Esophagus muscularis mucosa (tissue), 4 donors: ENCODE data around the gene REM1. TPM values are rescaled to one million over a fixed set of nuclear protein-coding genes. Genes with fewer than 3 reads are reported as not detected.
A peak's percentile ranks its signal among the peaks of the same experiment; 100 is the strongest.
"Not testable (repeated sequence)": the region's sequence is repeated elsewhere in the genome, so short reads cannot be mapped to it uniquely, and the experiment has no call there.

Experiments
- DNase-seq: peaks from one replicate; pipeline ENCODE4 v3.0.0-alpha.2; 2017; ENCODE audit errors: extremely low spot score
- H3K27ac ChIP-seq, 4 donors: fragments of 200-600 bp; sonication (generic); replicated peaks in 1 of 4; 1 replicate in 3 of 4; 2 replicates in 1 of 4; pipeline ENCODE4 v1.5.1; 2016 to 2019; ENCODE audit warnings: mild to moderate bottlenecking in 1 of 4
- H3K27me3 ChIP-seq, 4 donors: fragments of 200-600 bp; sonication (generic); one replicate each; pipeline versions ENCODE4 v1.5.1 to v1.6.0; 2016 to 2019
- H3K36me3 ChIP-seq, 4 donors: fragments of 200-600 bp; sonication (generic); one replicate each; pipeline ENCODE4 v1.5.1; 2016 to 2019
- H3K4me1 ChIP-seq, 4 donors: fragments of 200-600 bp; sonication (generic); one replicate each; pipeline ENCODE4 v1.5.1; 2016 to 2019
- H3K4me3 ChIP-seq, 4 donors: fragments of 200-600 bp; sonication (generic); 1 replicate in 2 of 4; 2 replicates in 2 of 4; pipeline ENCODE4 v1.5.1; 2016 to 2019; ENCODE audit warnings: mild to moderate bottlenecking in 4 of 4, moderate library complexity in 1 of 4
- H3K9me3 ChIP-seq, 4 donors: fragments of 200-600 bp; sonication (generic); 1 replicate in 3 of 4; 2 replicates in 1 of 4; pipeline ENCODE4 v1.5.1; 2016 to 2019
- EP300 ChIP-seq: sonication (generic); formaldehyde crosslinking; IDR thresholded peaks from one replicate; pipeline ENCODE4 v1.6.1; 2017; ENCODE audit warnings: antibody characterized with exemption
- POLR2A ChIP-seq: fragments of 450-650 bp; IDR thresholded peaks from one replicate; pipeline ENCODE4 v1.6.1; 2017; ENCODE audit warnings: antibody characterized with exemption, moderate library complexity, mild to moderate bottlenecking, low read depth
- POLR2AphosphoS5 ChIP-seq, 2 donors: sonication (generic); formaldehyde crosslinking; IDR thresholded peaks; one replicate each; pipeline ENCODE4 v1.6.1; 2017; ENCODE audit warnings: antibody characterized with exemption in 2 of 2
- WGBS: methylation state at CpG from one replicate; pipeline ENCODE4 v1.1.5; 2018; 5-methylcytosine and 5-hydroxymethylcytosine counted together
- intact Hi-C: fragments of 100-400 bp; cut with DNase I; formaldehyde crosslinking; loops from one replicate; pipeline ENCODE4 v1.15.1; 2023
- total RNA-seq, 4 donors: library from RNA; depleted of rRNA; stranded (reverse); fragments of >200 nt; gene quantifications; one replicate each; pipeline versions ENCODE4 v1.1.0 to v1.2.1, GENCODE V29; 2016
- TF ChIP-seq, protein P1 (sequence below), 3 experiments: fragments of 200-600 bp in 2 of 3; fragments of 450-650 bp in 1 of 3; sonication (generic) in 2 of 3; IDR thresholded peaks; one replicate each; pipeline ENCODE4 v1.5.1; 2017 to 2019; ENCODE audit warnings: antibody characterized with exemption in 3 of 3, mild to moderate bottlenecking in 2 of 3, moderate library complexity in 1 of 3

The REM1 gene
- total RNA-seq = 10 to 100 TPM in 1 of 4 donors, 1 to 10 TPM in 3; 3.7 to 10.2 (median 7.1) TPM

DNA sequence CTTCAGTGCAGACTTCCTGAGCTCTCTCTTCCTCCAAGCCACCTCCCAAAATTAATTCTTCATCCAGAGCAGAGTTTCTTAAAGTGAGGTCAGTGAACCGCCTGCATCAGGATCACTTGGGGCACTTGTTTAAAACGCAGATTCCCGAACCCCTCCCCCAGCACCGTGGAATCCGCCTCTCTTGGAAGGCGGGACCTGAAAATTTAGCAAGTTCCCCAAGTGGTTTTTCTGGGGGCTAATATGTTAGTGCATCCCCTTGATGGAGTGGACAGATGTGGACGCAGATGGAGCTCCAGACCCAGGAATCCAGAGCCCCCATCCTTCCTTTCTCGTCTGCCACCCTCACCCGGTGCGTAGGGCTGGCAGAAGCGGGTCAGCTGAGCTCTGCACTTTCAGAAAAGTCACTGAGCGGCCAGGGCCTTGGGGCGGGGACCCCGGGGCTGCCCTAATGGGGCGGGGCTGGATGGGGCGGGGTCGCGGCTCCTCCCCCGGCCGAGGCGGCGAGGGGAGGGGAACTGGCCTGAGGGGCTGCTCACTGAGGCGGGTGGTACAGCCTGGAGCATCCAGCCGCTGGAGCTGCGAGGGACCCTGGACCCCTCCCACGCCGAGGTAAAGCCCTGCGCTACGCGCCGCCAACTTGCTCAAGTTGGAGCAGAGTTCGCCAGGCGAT lies at the start of gene REM1, which contains the start of gene DEFB124:
Gene REM1, plus strand, starts transcription at position 531 of the 670 bp plus-strand sequence. CDS start 1,158 bp downstream, outside the sequence.
Gene DEFB124, minus strand, starts transcription at position 370 of the 670 bp plus-strand sequence. CDS start 2,114 bp downstream, outside the sequence.
- Histone ChIP-seq H3K27me3 (peaks cover 0 to 21% (median 8%) of the 10 kb centered on the region in 4 donors), H3K9me3 (no peaks in the 10 kb centered on the region), H3K4me3 (peak within 1 kb of the TSS; percentile 52 to 66 (median 60)), H3K4me1 (peaks cover 8 to 39% (median 23%) of the 10 kb centered on the region in 4 donors), H3K27ac (peak within 1 kb of the TSS; percentile 67 to 77 (median 74)), H3K36me3 (no peaks in the 10 kb centered on the region)
- WGBS = 19% methylated on average over 8 of the region's 33 CpGs
- intact Hi-C loops = no loop called here
- no peak for DNase-seq
- TF ChIP-seq EP300 (no peak), POLR2AphosphoS5 (IDR thresholded peaks at IDR 0.05) (peak; percentile 4 to 73), POLR2A (no peak)
- TF ChIP-seq, protein P1, sequence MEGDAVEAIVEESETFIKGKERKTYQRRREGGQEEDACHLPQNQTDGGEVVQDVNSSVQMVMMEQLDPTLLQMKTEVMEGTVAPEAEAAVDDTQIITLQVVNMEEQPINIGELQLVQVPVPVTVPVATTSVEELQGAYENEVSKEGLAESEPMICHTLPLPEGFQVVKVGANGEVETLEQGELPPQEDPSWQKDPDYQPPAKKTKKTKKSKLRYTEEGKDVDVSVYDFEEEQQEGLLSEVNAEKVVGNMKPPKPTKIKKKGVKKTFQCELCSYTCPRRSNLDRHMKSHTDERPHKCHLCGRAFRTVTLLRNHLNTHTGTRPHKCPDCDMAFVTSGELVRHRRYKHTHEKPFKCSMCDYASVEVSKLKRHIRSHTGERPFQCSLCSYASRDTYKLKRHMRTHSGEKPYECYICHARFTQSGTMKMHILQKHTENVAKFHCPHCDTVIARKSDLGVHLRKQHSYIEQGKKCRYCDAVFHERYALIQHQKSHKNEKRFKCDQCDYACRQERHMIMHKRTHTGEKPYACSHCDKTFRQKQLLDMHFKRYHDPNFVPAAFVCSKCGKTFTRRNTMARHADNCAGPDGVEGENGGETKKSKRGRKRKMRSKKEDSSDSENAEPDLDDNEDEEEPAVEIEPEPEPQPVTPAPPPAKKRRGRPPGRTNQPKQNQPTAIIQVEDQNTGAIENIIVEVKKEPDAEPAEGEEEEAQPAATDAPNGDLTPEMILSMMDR (IDR thresholded peaks at IDR 0.05) = no peak

DNA sequence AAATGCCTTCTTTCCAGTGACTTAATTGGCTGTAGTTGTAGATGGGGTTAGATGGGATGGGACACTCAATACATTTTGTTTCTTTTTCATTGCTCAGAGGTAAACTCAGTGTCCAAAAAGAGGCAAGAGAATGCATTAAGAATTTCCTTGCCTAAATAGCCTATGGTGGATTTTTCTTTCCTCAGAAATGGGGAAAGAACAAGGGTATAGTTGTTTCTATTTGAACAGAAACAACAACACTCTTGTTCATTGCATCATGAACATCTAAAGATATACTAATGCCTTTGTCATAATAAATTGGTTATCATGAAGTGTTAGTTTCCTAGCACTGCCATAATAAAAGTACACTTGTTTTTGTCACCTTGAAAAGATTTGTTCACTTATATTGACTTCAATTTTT lies 49.3 kb upstream of the REM1 start:
- no peak for DNase-seq
- peaks cover 0 to 7% (median 0%) of the 10 kb centered on the region in 4 donors for H3K9me3 ChIP-seq
- no peak overlapping the region for H3K27ac ChIP-seq
- H3K4me1 ChIP-seq = no peaks in the 10 kb centered on the region
- H3K36me3 ChIP-seq = no peaks in the 10 kb centered on the region
- TF ChIP-seq EP300 (no peak), POLR2AphosphoS5 (IDR thresholded peaks at IDR 0.05) (no peak), POLR2A (no peak)
- TF ChIP-seq, protein P1 (IDR thresholded peaks at IDR 0.05) = no peak
- no peak overlapping the region for H3K4me3 ChIP-seq
- intact Hi-C loops = no loop called here
- H3K27me3 ChIP-seq = peaks cover 0 to 10% (median 0%) of the 10 kb centered on the region in 4 donors

DNA sequence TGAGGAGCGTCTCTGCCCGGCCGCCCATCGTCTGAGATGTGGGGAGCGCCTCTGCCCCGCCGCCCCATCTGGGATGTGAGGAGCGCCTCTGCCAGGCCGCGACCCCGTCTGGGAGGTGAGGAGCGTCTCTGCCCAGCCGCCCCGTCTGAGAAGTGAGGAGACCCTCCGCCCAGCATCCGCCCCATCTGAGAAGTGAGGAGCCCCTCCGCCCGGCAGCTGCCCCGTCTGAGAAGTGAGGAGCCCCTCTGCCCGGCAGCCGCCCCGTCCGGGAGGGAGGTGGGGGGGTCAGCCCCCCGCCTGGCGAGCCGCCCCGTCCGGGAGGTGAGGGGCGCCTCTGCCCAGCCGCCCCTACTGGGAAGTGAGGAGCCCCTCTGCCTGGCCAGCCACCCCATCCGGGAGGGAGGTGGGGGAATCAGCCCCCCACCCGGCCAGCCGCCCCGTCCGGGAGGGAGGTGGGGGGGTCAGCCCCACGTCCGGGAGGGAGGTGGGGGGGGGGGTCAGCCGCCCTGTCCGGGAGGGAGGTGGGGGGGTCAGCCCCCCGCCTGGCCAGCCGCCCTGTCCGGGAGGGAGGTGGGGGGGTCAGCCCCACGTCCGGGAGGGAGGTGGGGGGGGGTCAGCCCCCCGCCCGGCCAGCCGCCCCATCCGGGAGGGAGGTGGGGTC lies 48.1 kb upstream of the REM1 start:
- H3K4me1 ChIP-seq, intact Hi-C loops, H3K27me3 ChIP-seq, H3K9me3 ChIP-seq, H3K4me3 ChIP-seq, H3K36me3 ChIP-seq, H3K27ac ChIP-seq, DNase-seq: not testable (repeated sequence)
- no CpG with 5 or more reads among the region's 48 CpGs for WGBS

DNA sequence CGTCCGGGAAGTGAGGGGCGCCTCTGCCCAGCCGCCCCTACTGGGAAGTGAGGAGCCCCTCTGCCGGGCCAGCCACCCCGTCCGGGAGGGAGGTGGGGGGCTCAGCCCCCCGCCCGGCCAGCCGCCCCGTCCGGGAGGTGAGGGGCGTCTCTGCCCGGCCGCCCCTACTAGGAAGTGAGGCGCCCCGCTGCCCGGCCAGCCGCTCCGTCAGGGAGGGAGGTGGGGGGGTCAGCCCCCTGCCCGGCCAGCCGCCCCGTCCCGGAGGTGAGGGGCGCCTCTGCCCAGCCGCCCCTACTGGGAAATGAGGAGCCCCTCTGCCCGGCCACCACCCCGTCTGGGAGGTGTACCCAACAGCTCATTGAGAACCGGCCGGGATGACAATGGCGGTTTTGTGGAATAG lies 47.5 kb upstream of the REM1 start:
- intact Hi-C loops, H3K9me3 ChIP-seq, H3K4me1 ChIP-seq, H3K4me3 ChIP-seq, H3K27ac ChIP-seq, DNase-seq, H3K36me3 ChIP-seq, H3K27me3 ChIP-seq: not testable (repeated sequence)
- WGBS = 88% methylated on average over 10 of the region's 31 CpGs

- no peak for DNase-seq
- intact Hi-C loops = no loop called here
- no peak overlapping the region for H3K4me3 ChIP-seq
- no peak overlapping the region for H3K27ac ChIP-seq
- TF ChIP-seq POLR2A (no peak), EP300 (no peak), POLR2AphosphoS5 (IDR thresholded peaks at IDR 0.05) (no peak)
- TF ChIP-seq, protein P1 (IDR thresholded peaks at IDR 0.05) = no peak
- WGBS = 68% methylated on average over 4 of the region's 4 CpGs
- no peaks in the 10 kb centered on the region for H3K4me1 ChIP-seq
- H3K27me3 ChIP-seq = no peaks in the 10 kb centered on the region
- H3K9me3 ChIP-seq = peaks cover 0 to 7% (median 0%) of the 10 kb centered on the region in 4 donors
- no peaks in the 10 kb centered on the region for H3K36me3 ChIP-seq
These were observed 44.4 kb upstream of the REM1 start for GRCh38 chr20:31430568-31431115.
